GM12874 (cell line): ENCODE data around the gene DNM2.

Source experiments
- CTCF ChIP-seq: IDR thresholded peaks from 2 replicates; pipeline ENCODE4 v1.5.1; 2011; ENCODE audit warnings: low read depth, mild to moderate bottlenecking, control low read depth, low read length, moderate library complexity; ENCODE audit not compliant: insufficient read depth

DNM2 gene

GRCh38 chr19:10766049-10766623 is 48.3 kb downstream of the DNM2 start:
- TF ChIP-seq CTCF: no peak

GRCh38 chr19:10766671-10767201 is 48.9 kb downstream of the DNM2 start:
- TF ChIP-seq CTCF: no peak

GRCh38 chr19:10767726-10768125 is 49.8 kb downstream of the DNM2 start:
- TF ChIP-seq CTCF: no peak

GRCh38 chr19:10768369-10768768 is 50.5 kb downstream of the DNM2 start:
- no peak for TF ChIP-seq CTCF

GRCh38 chr19:10768936-10769335 is 51.1 kb downstream of the DNM2 start:
- TF ChIP-seq CTCF: no peak

GRCh38 chr19:10769533-10770491 is 51.9 kb downstream of the DNM2 start:
- TF ChIP-seq CTCF: no peak

- TF ChIP-seq CTCF: no peak
These were observed 56.1 kb downstream of the DNM2 start for GRCh38 chr19:10773969-10774368.
